Measurements from ENCODE around the gene ALG12.

The ALG12 gene

GRCh38 chr22:49925525-49926128 lies 7.4 kb upstream of the ALG12 start:
- peaks cover 46 to 93% (median 91%) of the 10 kb centered on the region in 10 experiments for H3K4me1 ChIP-seq
- H4K20me1 ChIP-seq = peaks cover 0 to 73% (median 0%) of the 10 kb centered on the region in 11 experiments; a peak in 5 of 22 replicates
- H3K36me3 ChIP-seq = peaks cover 6 to 31% (median 12%) of the 10 kb centered on the region in 11 experiments; a peak in 17 of 22 replicates
- peak overlapping the region in 10 of 11 experiments; percentile 21 to 78 (median 60); a peak in 20 of 22 replicates for H3K27ac ChIP-seq
- no peaks in the 10 kb centered on the region for H3K27me3 ChIP-seq
- H3K9me3 ChIP-seq (replicated peaks in 1 of 11) = no peaks in the 10 kb centered on the region
- peak overlapping the region in 10 of 11 experiments; percentile 2 to 78 (median 60); a peak in 19 of 22 replicates for H3K9ac ChIP-seq
- peak overlapping the region; percentile 25 to 56 (median 45); a peak in 16 of 20 replicates for H3K4me3 ChIP-seq
- no peak for TF ChIP-seq Cebpa-rat (IDR thresholded peaks at IDR 0.05)
- H3K4me2 ChIP-seq = peak overlapping the region; percentile 77 to 96 (median 86)

GRCh38 chr22:49924113-49924833 lies 6.0 kb upstream of the ALG12 start:
- H3K27me3 ChIP-seq = no peaks in the 10 kb centered on the region
- H3K9me3 ChIP-seq (replicated peaks in 1 of 11) = no peaks in the 10 kb centered on the region
- H3K9ac ChIP-seq = peak overlapping the region in 9 of 11 experiments; percentile 28 to 78 (median 59); a peak in 14 of 22 replicates
- peaks cover 48 to 94% (median 93%) of the 10 kb centered on the region in 10 experiments for H3K4me1 ChIP-seq
- peak overlapping the region in 5 of 10 experiments; percentile 25 to 56 (median 46); a peak in 3 of 20 replicates for H3K4me3 ChIP-seq
- TF ChIP-seq Cebpa-rat (IDR thresholded peaks at IDR 0.05) = no peak
- H3K27ac ChIP-seq = peak overlapping the region in 9 of 11 experiments; percentile 25 to 78 (median 61); a peak in 16 of 22 replicates
- H3K36me3 ChIP-seq = peaks cover 13 to 43% (median 20%) of the 10 kb centered on the region in 11 experiments; a peak in 18 of 22 replicates
- H3K4me2 ChIP-seq = peak overlapping the region; percentile 77 to 96 (median 86)
- peaks cover 0 to 68% (median 0%) of the 10 kb centered on the region in 11 experiments; a peak in 7 of 22 replicates for H4K20me1 ChIP-seq

GRCh38 chr22:49923445-49923844 lies 5.2 kb upstream of the ALG12 start:
- H3K4me3 ChIP-seq = no peak overlapping the region
- peak overlapping the region; percentile 77 to 96 (median 86) for H3K4me2 ChIP-seq
- peaks cover 13 to 43% (median 20%) of the 10 kb centered on the region in 11 experiments; a peak in 18 of 22 replicates for H3K36me3 ChIP-seq
- H4K20me1 ChIP-seq = peaks cover 0 to 62% (median 0%) of the 10 kb centered on the region in 11 experiments; a peak in 7 of 22 replicates
- H3K27me3 ChIP-seq = no peaks in the 10 kb centered on the region
- H3K9ac ChIP-seq = peak overlapping the region in 9 of 11 experiments; percentile 0 to 78 (median 32); a peak in 11 of 22 replicates
- TF ChIP-seq Cebpa-rat (IDR thresholded peaks at IDR 0.05) = no peak
- H3K9me3 ChIP-seq (replicated peaks in 1 of 11) = no peaks in the 10 kb centered on the region
- H3K27ac ChIP-seq = peak overlapping the region in 7 of 11 experiments; percentile 26 to 78 (median 72); a peak in 12 of 22 replicates
- peaks cover 52 to 92% (median 91%) of the 10 kb centered on the region in 10 experiments for H3K4me1 ChIP-seq

- peak overlapping the region in 1 of 10 experiments; percentile 19; a peak in 1 of 20 replicates for H3K4me3 ChIP-seq
- peak overlapping the region; percentile 77 to 96 (median 86) for H3K4me2 ChIP-seq
- H3K9me3 ChIP-seq (replicated peaks in 1 of 11) = no peaks in the 10 kb centered on the region
- peak overlapping the region in 10 of 11 experiments; percentile 12 to 78 (median 40); a peak in 12 of 22 replicates for H3K9ac ChIP-seq
- H4K20me1 ChIP-seq = peaks cover 0 to 57% (median 0%) of the 10 kb centered on the region in 11 experiments; a peak in 7 of 22 replicates
- peaks cover 52 to 87% (median 86%) of the 10 kb centered on the region in 10 experiments for H3K4me1 ChIP-seq
- H3K27me3 ChIP-seq = no peaks in the 10 kb centered on the region
- peak overlapping the region in 6 of 11 experiments; percentile 47 to 78 (median 74); a peak in 12 of 22 replicates for H3K27ac ChIP-seq
- peaks cover 13 to 41% (median 20%) of the 10 kb centered on the region in 11 experiments; a peak in 18 of 22 replicates for H3K36me3 ChIP-seq
- TF ChIP-seq Cebpa-rat (IDR thresholded peaks at IDR 0.05) = no peak
Observed at GRCh38 chr22:49922926-49923325, 4.7 kb upstream of the ALG12 start.

GRCh38 chr22:49922484-49922883 lies 4.2 kb upstream of the ALG12 start:
- Histone ChIP-seq H3K27me3 (no peaks in the 10 kb centered on the region), H3K9ac (peak overlapping the region in 4 of 11 experiments; percentile 3 to 54 (median 32); a peak in 2 of 22 replicates), H3K9me3 (replicated peaks in 1 of 11) (no peaks in the 10 kb centered on the region), H3K4me2 (peak overlapping the region in 9 of 11 experiments; percentile 18 to 95 (median 92); a peak in 10 of 22 replicates), H3K4me1 (peaks cover 52 to 86% (median 85%) of the 10 kb centered on the region in 10 experiments), H3K4me3 (no peak overlapping the region), H3K36me3 (peaks cover 13 to 36% (median 20%) of the 10 kb centered on the region in 11 experiments; a peak in 18 of 22 replicates), H3K27ac (peak overlapping the region in 2 of 11 experiments; percentile 13 to 22; a peak in 4 of 22 replicates), H4K20me1 (peaks cover 0 to 52% (median 0%) of the 10 kb centered on the region in 11 experiments; a peak in 7 of 22 replicates)
- no peak for TF ChIP-seq Cebpa-rat (IDR thresholded peaks at IDR 0.05)

- Histone ChIP-seq H3K36me3 (peaks cover 13 to 34% (median 20%) of the 10 kb centered on the region in 11 experiments; a peak in 18 of 22 replicates), H3K9ac (peak overlapping the region in 4 of 11 experiments; percentile 3 to 54 (median 32); a peak in 3 of 22 replicates), H3K4me3 (no peak overlapping the region), H3K27me3 (no peaks in the 10 kb centered on the region), H3K4me2 (peak overlapping the region in 9 of 11 experiments; percentile 20 to 99 (median 93); a peak in 14 of 22 replicates), H3K4me1 (peaks cover 59 to 87% (median 86%) of the 10 kb centered on the region in 10 experiments), H3K9me3 (replicated peaks in 1 of 11) (no peaks in the 10 kb centered on the region), H4K20me1 (peaks cover 0 to 45% (median 2%) of the 10 kb centered on the region in 11 experiments; a peak in 9 of 22 replicates), H3K27ac (peak overlapping the region in 1 of 11 experiments; percentile 22; a peak in 4 of 22 replicates)
- no peak for TF ChIP-seq Cebpa-rat (IDR thresholded peaks at IDR 0.05)
Observed at GRCh38 chr22:49921508-49922278, 3.5 kb upstream of the ALG12 start.

- no peak for TF ChIP-seq Cebpa-rat (IDR thresholded peaks at IDR 0.05)
- no peak overlapping the region for H3K27ac ChIP-seq
- peak overlapping the region in 2 of 11 experiments; percentile 85 to 96; a peak in 2 of 22 replicates for H3K9ac ChIP-seq
- H3K36me3 ChIP-seq = peaks cover 13 to 34% (median 20%) of the 10 kb centered on the region in 11 experiments; a peak in 18 of 22 replicates
- H3K4me1 ChIP-seq = peaks cover 54 to 86% (median 83%) of the 10 kb centered on the region in 10 experiments
- H3K4me2 ChIP-seq = peak overlapping the region in 10 of 11 experiments; percentile 92 to 99 (median 95); a peak in 12 of 22 replicates
- H3K27me3 ChIP-seq = no peaks in the 10 kb centered on the region
- peaks cover 0 to 45% (median 6%) of the 10 kb centered on the region in 11 experiments; a peak in 10 of 22 replicates for H4K20me1 ChIP-seq
- no peak overlapping the region for H3K4me3 ChIP-seq
- H3K9me3 ChIP-seq (replicated peaks in 1 of 11) = no peaks in the 10 kb centered on the region
Observed at GRCh38 chr22:49920859-49921258, 2.6 kb upstream of the ALG12 start.

All from BLaER1 treated with 17β-estradiol and CSF1 and Interleukin-3, amounts not matched to agents 10 nM and 100 nM (cell line).